A673 (cell line): ENCODE data around the gene NOL9. TPM values are rescaled to one million over a fixed set of nuclear protein-coding genes. Genes with fewer than 3 reads are reported as not detected.
A peak's percentile ranks its signal among the peaks of the same experiment; 100 is the strongest.

Experiments
- BruUV-seq: library from RNA; stranded (reverse); fragments of 400-500 nt; replicated peaks from 2 replicates; lab custom pipeline; 2021; lab: Mats Ljungman, UMichigan
- CTCF ChIA-PET: fragments of 300-600 bp; sonication (Branson Sonifier 250); formaldehyde crosslinking; loops from one replicate; lab custom pipeline; 2022; ENCODE audit warnings: antibody characterized with exemption; lab: Charles Lee
- POLR2A ChIA-PET: fragments of 300-600 bp; sonication (Branson Sonifier 250); formaldehyde crosslinking; loops from one replicate; lab custom pipeline; 2022; ENCODE audit warnings: antibody characterized with exemption; ENCODE audit not compliant: low non-redundant PET; lab: Charles Lee
- DNase-seq: peaks from one replicate; pipeline ENCODE4 v3.0.0-alpha.2; 2015; ENCODE audit warnings: low spot score
- H3K27ac ChIP-seq: fragments of 200-600 bp; sonication (generic); 2 replicates; pipeline ENCODE4 v1.5.1; 2016; ENCODE audit warnings: mixed run types, low read depth, mild to moderate bottlenecking, mixed read lengths, antibody characterized with exemption, low read length; ENCODE audit not compliant: poor library complexity, severe bottlenecking
- H3K27me3 ChIP-seq: fragments of 200-600 bp; sonication (generic); replicated peaks from 2 replicates; pipeline ENCODE4 v1.6.1; 2017; ENCODE audit warnings: mixed run types, low read depth, mild to moderate bottlenecking, mixed read lengths, antibody characterized with exemption, low read length; ENCODE audit not compliant: insufficient read depth, poor library complexity
- H3K36me3 ChIP-seq: fragments of 200-600 bp; sonication (generic); 2 replicates; pipeline ENCODE4 v1.6.1; 2016; ENCODE audit warnings: mixed run types, mild to moderate bottlenecking, mixed read lengths, antibody characterized with exemption, low read length; ENCODE audit not compliant: insufficient read depth, poor library complexity, severe bottlenecking
- H3K4me1 ChIP-seq: fragments of 200-600 bp; sonication (generic); 2 replicates; pipeline ENCODE4 v1.6.1; 2017; ENCODE audit warnings: mixed run types, mild to moderate bottlenecking, mixed read lengths, antibody characterized with exemption, low read length; ENCODE audit not compliant: insufficient read depth, poor library complexity, severe bottlenecking
- H3K4me3 ChIP-seq: fragments of 200-600 bp; sonication (generic); 2 replicates; pipeline ENCODE4 v1.5.1; 2016; ENCODE audit warnings: low read depth, mixed run types, mild to moderate bottlenecking, mixed read lengths, low read length; ENCODE audit not compliant: poor library complexity, severe bottlenecking
- H3K9me3 ChIP-seq: fragments of 200-600 bp; sonication (generic); 2 replicates; pipeline ENCODE4 v1.6.1; 2016; ENCODE audit warnings: mixed run types, low read depth, mild to moderate bottlenecking, mixed read lengths, antibody characterized with exemption, low read length; ENCODE audit not compliant: poor library complexity, severe bottlenecking
- EZH2 ChIP-seq: fragments of 200-600 bp; sonication (generic); IDR thresholded peaks from 2 replicates; pipeline ENCODE4 v1.6.1; 2017; ENCODE audit warnings: borderline replicate concordance, low read depth, mild to moderate bottlenecking, mixed read lengths, antibody characterized with exemption, low read length; ENCODE audit not compliant: poor library complexity, severe bottlenecking
- intact Hi-C: fragments of 100-400 bp; cut with micrococcal nuclease; formaldehyde crosslinking; loops from one replicate; pipeline ENCODE4 v1.10.0; 2022; ENCODE audit not compliant: unreplicated experiment
- total RNA-seq: library from RNA; stranded (reverse); gene quantifications from 2 replicates; pipeline ENCODE4 v1.2.3, GENCODE V29; 2021
- TF ChIP-seq, protein P1 (sequence below): fragments of 300-800, 200-600 bp; sonication (generic); conservative IDR thresholded peaks from 2 replicates; pipeline ENCODE4 v1.5.1; 2017; ENCODE audit warnings: low read depth, mild to moderate bottlenecking, antibody characterized with exemption, low read length, moderate library complexity, mixed read lengths

NOL9 gene
- total RNA-seq, 1 experiment from 2014 or later = 55.6 TPM

DNA sequence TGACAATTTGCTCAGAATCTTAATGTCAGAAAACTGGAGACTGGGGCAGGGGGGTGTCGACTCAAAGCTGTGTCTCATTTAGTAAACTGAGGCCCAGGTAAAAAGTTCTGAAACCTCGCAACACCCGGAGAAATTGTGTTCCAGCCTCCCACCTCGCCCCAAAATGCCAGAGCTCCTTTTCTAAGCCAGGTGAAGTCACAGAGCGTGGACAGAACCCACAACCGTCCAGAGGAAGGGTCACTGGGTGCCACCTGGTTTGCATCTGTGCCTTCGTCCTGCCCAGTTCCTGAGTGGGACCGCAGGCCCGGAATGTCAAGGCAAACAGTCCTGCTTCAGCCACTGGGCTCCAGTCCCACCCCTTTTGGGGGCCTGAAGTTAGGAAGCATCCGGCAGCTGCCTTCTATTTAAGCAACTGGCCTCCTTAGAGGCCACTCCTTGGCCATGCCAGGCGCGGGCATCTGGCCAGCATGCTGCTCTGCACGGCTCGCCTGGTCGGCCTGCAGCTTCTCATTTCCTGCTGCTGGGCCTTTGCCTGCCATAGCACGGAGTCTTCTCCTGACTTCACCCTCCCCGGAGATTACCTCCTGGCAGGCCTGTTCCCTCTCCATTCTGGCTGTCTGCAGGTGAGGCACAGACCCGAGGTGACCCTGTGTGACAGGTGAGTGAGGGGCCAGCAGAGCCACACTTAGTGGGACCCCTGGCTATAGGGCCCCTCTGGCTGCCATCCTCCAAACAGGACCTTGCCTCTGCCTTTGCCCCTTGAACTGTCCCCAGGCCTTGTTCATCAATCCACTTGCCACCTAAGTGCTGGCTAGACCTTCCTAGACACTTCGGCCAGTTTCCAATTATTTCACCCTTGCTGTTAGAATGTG is 830 bp upstream of the NOL9 start, which contains the start of gene TAS1R1:
Gene TAS1R1, plus strand, starts transcription at position 401 of the 872 bp plus-strand sequence. Its CDS starts 67 bp downstream, at position 468.
- POLR2A ChIA-PET = no interaction called here
- BruUV-seq = no TSS peak
- DNase-seq = no peak
- Histone ChIP-seq H3K27me3 (no peaks in the 10 kb centered on the region), H3K27ac (peak within 1 kb of the TSS; percentile 92), H3K4me3 (peak within 1 kb of the TSS; percentile 99), H3K4me1 (peaks cover 4% of the 10 kb centered on the region), H3K9me3 (no peaks in the 10 kb centered on the region), H3K36me3 (peaks cover 8% of the 10 kb centered on the region)
- intact Hi-C loops = no loop called here
- CTCF ChIA-PET = interaction anchor here (2.0 kb wide), 1 partner anchor 25 kb away, joined by 5 read pairs; the partner anchor contains the start of gene ZBTB48
- TF ChIP-seq, protein P1, sequence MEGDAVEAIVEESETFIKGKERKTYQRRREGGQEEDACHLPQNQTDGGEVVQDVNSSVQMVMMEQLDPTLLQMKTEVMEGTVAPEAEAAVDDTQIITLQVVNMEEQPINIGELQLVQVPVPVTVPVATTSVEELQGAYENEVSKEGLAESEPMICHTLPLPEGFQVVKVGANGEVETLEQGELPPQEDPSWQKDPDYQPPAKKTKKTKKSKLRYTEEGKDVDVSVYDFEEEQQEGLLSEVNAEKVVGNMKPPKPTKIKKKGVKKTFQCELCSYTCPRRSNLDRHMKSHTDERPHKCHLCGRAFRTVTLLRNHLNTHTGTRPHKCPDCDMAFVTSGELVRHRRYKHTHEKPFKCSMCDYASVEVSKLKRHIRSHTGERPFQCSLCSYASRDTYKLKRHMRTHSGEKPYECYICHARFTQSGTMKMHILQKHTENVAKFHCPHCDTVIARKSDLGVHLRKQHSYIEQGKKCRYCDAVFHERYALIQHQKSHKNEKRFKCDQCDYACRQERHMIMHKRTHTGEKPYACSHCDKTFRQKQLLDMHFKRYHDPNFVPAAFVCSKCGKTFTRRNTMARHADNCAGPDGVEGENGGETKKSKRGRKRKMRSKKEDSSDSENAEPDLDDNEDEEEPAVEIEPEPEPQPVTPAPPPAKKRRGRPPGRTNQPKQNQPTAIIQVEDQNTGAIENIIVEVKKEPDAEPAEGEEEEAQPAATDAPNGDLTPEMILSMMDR = no peak
- TF ChIP-seq EZH2 = no peak

DNA sequence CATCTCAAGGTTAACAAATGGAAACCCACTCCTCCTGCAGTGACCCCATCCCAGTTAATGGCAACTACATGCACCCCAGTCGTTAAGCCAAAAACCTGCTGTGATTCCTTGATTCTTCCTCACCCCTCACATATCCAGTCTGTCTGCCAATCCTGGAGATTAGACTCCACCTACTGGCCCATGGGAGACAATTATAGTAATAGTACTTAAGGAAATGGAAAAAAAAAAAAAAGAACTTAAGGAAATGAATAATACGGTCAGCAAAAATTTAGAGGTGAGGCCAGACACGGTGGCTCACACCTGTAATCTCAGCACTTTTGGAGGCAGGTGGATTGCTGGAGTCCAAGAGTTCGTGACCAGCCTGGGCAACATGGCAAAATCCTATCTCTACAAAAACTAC is 7.0 kb downstream of the NOL9 start:
- no TSS peak for BruUV-seq
- CTCF ChIA-PET = no interaction called here
- POLR2A ChIA-PET = no interaction called here
- Histone ChIP-seq H3K9me3 (no peaks in the 10 kb centered on the region), H3K27ac (no peak overlapping the region), H3K36me3 (peaks cover 62% of the 10 kb centered on the region), H3K4me1 (no peaks in the 10 kb centered on the region), H3K4me3 (no peak overlapping the region), H3K27me3 (no peaks in the 10 kb centered on the region)
- peak; percentile 19 for DNase-seq
- intact Hi-C loops = no loop called here
- no peak for TF ChIP-seq EZH2
- TF ChIP-seq, protein P1 = no peak

DNA sequence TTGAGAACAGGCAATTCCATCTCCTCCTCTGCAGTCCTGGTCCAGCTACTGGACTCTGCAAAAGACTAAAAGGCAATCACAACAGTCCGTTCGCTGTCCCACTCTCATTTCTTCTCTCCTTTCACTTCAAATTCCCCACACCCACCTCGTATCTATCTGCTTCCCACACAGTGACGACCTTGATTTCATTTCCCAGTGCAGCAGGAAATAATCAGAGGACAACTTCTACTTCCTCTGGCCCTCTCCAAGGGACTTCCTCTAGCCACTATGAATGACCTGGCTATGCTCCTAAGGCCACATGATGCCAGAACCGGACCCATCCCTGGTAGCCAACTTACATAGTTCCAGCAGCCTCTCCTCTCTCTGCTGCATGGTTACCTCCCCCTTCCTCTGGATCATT is 8.0 kb downstream of the NOL9 start:
- Histone ChIP-seq H3K27ac (no peak overlapping the region), H3K9me3 (no peaks in the 10 kb centered on the region), H3K27me3 (no peaks in the 10 kb centered on the region), H3K36me3 (peaks cover 68% of the 10 kb centered on the region), H3K4me3 (no peak overlapping the region), H3K4me1 (no peaks in the 10 kb centered on the region)
- ChIA-PET CTCF (no interaction called here), POLR2A (no interaction called here)
- TF ChIP-seq, protein P1 = no peak
- TF ChIP-seq EZH2 = no peak
- intact Hi-C loops = no loop called here
- DNase-seq = no peak
- BruUV-seq = no TSS peak
